Caco-2 (cell line): ENCODE measurements around the gene MRTFA. TPM values are rescaled to one million over a fixed set of nuclear protein-coding genes. Genes with fewer than 3 reads are reported as not detected.

Experiments used
- BruUV-seq: library from RNA; stranded (reverse); fragments of 400-500 nt; replicated peaks from 2 replicates; lab custom pipeline; 2021; lab: Mats Ljungman, UMichigan
- CTCF ChIA-PET: fragments of 300-600 bp; sonication (Branson Sonifier 250); formaldehyde crosslinking; loops from one replicate; lab custom pipeline; 2022; ENCODE audit warnings: antibody characterized with exemption; lab: Charles Lee
- POLR2A ChIA-PET: fragments of 300-600 bp; sonication (Branson Sonifier 250); formaldehyde crosslinking; loops from one replicate; lab custom pipeline; 2022; ENCODE audit warnings: antibody characterized with exemption; lab: Charles Lee
- DNase-seq, 2 experiments: peaks; one replicate each; pipeline versions ENCODE4 v3.0.0 to v3.0.0-alpha.2; 2020 to 2022
- H3K27me3 ChIP-seq: replicated peaks from 2 replicates; pipeline ENCODE4 v1.6.0; 2011; ENCODE audit warnings: low read length; ENCODE audit not compliant: control insufficient read depth, insufficient read depth
- H3K36me3 ChIP-seq: 2 replicates; pipeline ENCODE4 v1.5.1; 2011; ENCODE audit warnings: low read length; ENCODE audit not compliant: control insufficient read depth, insufficient read depth
- H3K4me1 ChIP-seq: fragments of 250-450 bp; sonication (Bioruptor Pico); 2 replicates; pipeline ENCODE4 v1.5.1; 2020; ENCODE audit warnings: mild to moderate bottlenecking
- H3K4me3 ChIP-seq: 2 replicates; pipeline ENCODE4 v1.5.1; 2011; ENCODE audit warnings: low read depth, mild to moderate bottlenecking, control low read depth, low read length
- H3K9me3 ChIP-seq: fragments of 250-450 bp; sonication (Bioruptor Pico); 2 replicates; pipeline ENCODE4 v1.5.1; 2020; ENCODE audit warnings: mild to moderate bottlenecking, moderate library complexity
- H3K27ac Mint-ChIP-seq: one replicate; pipeline ENCODE4 v1.8.0; 2022; ENCODE audit warnings: mixed read lengths; ENCODE audit not compliant: unreplicated experiment
- H3K27me3 Mint-ChIP-seq: one replicate; pipeline ENCODE4 v1.8.0; 2022; ENCODE audit warnings: mixed read lengths; ENCODE audit not compliant: insufficient read depth, unreplicated experiment
- H3K36me3 Mint-ChIP-seq: one replicate; pipeline ENCODE4 v1.8.0; 2022; ENCODE audit warnings: mild to moderate bottlenecking, mixed read lengths; ENCODE audit not compliant: insufficient read depth, unreplicated experiment
- H3K4me1 Mint-ChIP-seq: one replicate; pipeline ENCODE4 v1.8.0; 2022; ENCODE audit warnings: low read depth, mixed read lengths; ENCODE audit not compliant: unreplicated experiment
- H3K4me3 Mint-ChIP-seq: one replicate; pipeline ENCODE4 v1.8.0; 2022; ENCODE audit warnings: mild to moderate bottlenecking, moderate library complexity, mixed read lengths; ENCODE audit not compliant: unreplicated experiment
- H3K9me3 Mint-ChIP-seq: one replicate; pipeline ENCODE4 v1.8.0; 2022; ENCODE audit warnings: mixed read lengths; ENCODE audit not compliant: unreplicated experiment
- CTCF ChIP-seq, 2 experiments: fragments of 200-600 bp in 1 of 2; IDR thresholded peaks; 1 replicate in 1 of 2; 2 replicates in 1 of 2; pipeline versions ENCODE4 v1.5.1 to v1.8.0; 2011 to 2022; ENCODE audit warnings: antibody characterized with exemption in 1 of 2, control low read depth in 1 of 2, inconsistent platforms in 1 of 2, low read depth in 1 of 2, low read length in 1 of 2, mild to moderate bottlenecking in 1 of 2, moderate library complexity in 1 of 2; ENCODE audit not compliant: insufficient read depth in 1 of 2, severe bottlenecking in 1 of 2, unreplicated experiment in 1 of 2
- intact Hi-C: fragments of 100-400 bp; cut with micrococcal nuclease; formaldehyde crosslinking; loops from one replicate; pipeline ENCODE4 v1.10.0; 2022; ENCODE audit not compliant: unreplicated experiment
- total RNA-seq: library from RNA; stranded (reverse); gene quantifications from 2 replicates; pipeline ENCODE4 v1.2.3, GENCODE V29; 2022

The MRTFA gene
- total RNA-seq, 1 experiment from 2014 or later: 38.7 TPM

- no peaks in the 10 kb centered on the region for H3K27me3 ChIP-seq
- peaks cover 42% of the 10 kb centered on the region for H3K36me3 Mint-ChIP-seq
- no peaks in the 10 kb centered on the region for H3K9me3 Mint-ChIP-seq
- CTCF ChIA-PET: interaction anchor here (1.3 kb wide), 1 partner anchor 11 kb away, joined by 3 read pairs; no protein-coding TSS in a partner anchor
- H3K36me3 ChIP-seq: peaks cover 4% of the 10 kb centered on the region
- BruUV-seq: no TSS peak
- H3K4me3 Mint-ChIP-seq: no peak overlapping the region
- H3K9me3 ChIP-seq: no peaks in the 10 kb centered on the region
- POLR2A ChIA-PET: no interaction called here
- no peaks in the 10 kb centered on the region for H3K4me1 ChIP-seq
- no peak overlapping the region for H3K27ac Mint-ChIP-seq
- intact Hi-C loops: no loop called here
- H3K4me3 ChIP-seq: no peak overlapping the region
- H3K4me1 Mint-ChIP-seq: no peaks in the 10 kb centered on the region
- TF ChIP-seq CTCF (IDR thresholded peaks at IDR 0.05; ENCODE audit: insufficient read depth in 1 of 2, low read depth in 1 of 2, low read length in 1 of 2, severe bottlenecking in 1 of 2, unreplicated experiment in 1 of 2): no peak
- no peak for DNase-seq
- no peaks in the 10 kb centered on the region for H3K27me3 Mint-ChIP-seq
Measured at GRCh38 chr22:40426594-40427333, 209.8 kb downstream of the MRTFA start.

- H3K4me1 Mint-ChIP-seq: no peaks in the 10 kb centered on the region
- Histone ChIP-seq H3K27me3 (no peaks in the 10 kb centered on the region), H3K36me3 (peaks cover 5% of the 10 kb centered on the region), H3K4me1 (no peaks in the 10 kb centered on the region), H3K9me3 (no peaks in the 10 kb centered on the region), H3K4me3 (no peak overlapping the region)
- BruUV-seq: no TSS peak
- POLR2A ChIA-PET: no interaction called here
- DNase-seq: no peak
- no peaks in the 10 kb centered on the region for H3K27me3 Mint-ChIP-seq
- CTCF ChIA-PET: no interaction called here
- no peaks in the 10 kb centered on the region for H3K9me3 Mint-ChIP-seq
- no peak overlapping the region for H3K4me3 Mint-ChIP-seq
- intact Hi-C loops: no loop called here
- TF ChIP-seq CTCF (IDR thresholded peaks at IDR 0.05; ENCODE audit: insufficient read depth in 1 of 2, low read depth in 1 of 2, low read length in 1 of 2, severe bottlenecking in 1 of 2, unreplicated experiment in 1 of 2): no peak
- H3K27ac Mint-ChIP-seq: no peak overlapping the region
- peaks cover 34% of the 10 kb centered on the region for H3K36me3 Mint-ChIP-seq
Measured at GRCh38 chr22:40425082-40425481, 211.4 kb downstream of the MRTFA start.

GRCh38 chr22:40423882-40424640, 212.5 kb downstream of the MRTFA start:
- peak overlapping the region; percentile 39 for H3K27ac Mint-ChIP-seq

More at GRCh38 chr22:40423882-40424640, 212.5 kb downstream of the MRTFA start:
- H3K4me1 Mint-ChIP-seq: no peaks in the 10 kb centered on the region
- ChIA-PET POLR2A (interaction anchor here (0.8 kb wide), 1 partner anchor 213 kb away, joined by 3 read pairs; the partner anchor contains the start of gene MRTFA), CTCF (no interaction called here)
- H3K27me3 ChIP-seq: no peaks in the 10 kb centered on the region
- no TSS peak for BruUV-seq
- 0 out of 2 replicates have a peak, but pooled peaks cover 1% of the 10 kb centered on the region for H3K36me3 ChIP-seq
- no peaks in the 10 kb centered on the region for H3K27me3 Mint-ChIP-seq
- intact Hi-C loops: no loop called here
- H3K4me3 ChIP-seq: no peak overlapping the region
- H3K9me3 Mint-ChIP-seq: no peaks in the 10 kb centered on the region
- H3K36me3 Mint-ChIP-seq: peaks cover 26% of the 10 kb centered on the region
- TF ChIP-seq CTCF (IDR thresholded peaks at IDR 0.05; ENCODE audit: insufficient read depth in 1 of 2, low read depth in 1 of 2, low read length in 1 of 2, severe bottlenecking in 1 of 2, unreplicated experiment in 1 of 2): no peak
- no peak overlapping the region for H3K4me3 Mint-ChIP-seq
- H3K9me3 ChIP-seq: no peaks in the 10 kb centered on the region
- DNase-seq: no peak
- H3K4me1 ChIP-seq: no peaks in the 10 kb centered on the region
